Measurements from ENCODE around the gene STK25. TPM values are rescaled to one million over a fixed set of nuclear protein-coding genes. Genes with fewer than 3 reads are reported as not detected.

STK25 gene
- total and polyA plus RNA-seq, 2 of the 8 experiments (the other 6 are each of a cell fraction or from before 2014, with no cell fraction given): 159 to 546 TPM

DNA sequence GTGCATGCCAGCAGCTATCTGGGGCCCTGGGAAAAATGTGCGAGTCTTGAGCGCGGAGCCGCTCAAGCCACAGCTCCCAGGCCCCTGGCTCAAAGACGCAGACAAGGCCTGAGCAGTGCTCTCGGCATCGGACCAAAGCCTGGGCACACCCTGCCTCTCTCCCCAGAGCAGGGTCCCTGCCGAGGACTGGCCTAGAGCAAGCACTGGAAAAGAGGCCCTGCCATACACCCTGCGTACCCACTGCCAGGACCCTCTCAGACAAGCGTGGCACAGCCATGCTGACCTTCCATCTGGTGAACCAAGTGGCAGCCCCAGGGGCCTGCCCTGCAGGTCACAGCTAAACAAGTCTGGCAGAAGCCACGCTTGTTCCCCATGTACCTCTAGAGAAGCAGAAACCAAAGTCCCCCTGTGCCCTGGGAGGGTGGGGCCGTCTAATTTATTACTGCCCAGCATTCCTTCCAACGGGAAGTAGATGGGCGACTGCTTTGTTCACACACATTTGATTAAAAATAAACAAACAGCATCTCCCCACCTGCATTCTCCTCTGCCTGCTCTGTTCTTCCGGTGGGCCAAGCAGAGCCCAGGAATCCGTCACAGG lies 14.0 kb downstream of the STK25 start:
- Histone ChIP-seq H2AK5ac (ENCODE audit: low read depth, low read length) (no peak overlapping the region), H2AFZ (ENCODE audit: low read length) (no peak overlapping the region), H2BK5ac (ENCODE audit: low read depth, low read length) (no peak overlapping the region), H3K27ac (ENCODE audit: low read depth, low read length) (no peak overlapping the region), H3K23me2 (ENCODE audit: low read depth, low read length) (no peaks in the 10 kb centered on the region), H3K14ac (ENCODE audit: insufficient read length) (no peak overlapping the region), H3K9ac (replicated peaks in 1 of 4; ENCODE audit: extremely low read depth in 1 of 4, low read depth in 3 of 4, low read length in 3 of 4) (no peak overlapping the region), H3K4ac (replicated peaks; ENCODE audit: insufficient read length, low read depth, low read length) (no peak overlapping the region), H3K27me3 (replicated peaks in 1 of 4; ENCODE audit: control insufficient read depth in 3 of 4, extremely low read depth in 1 of 4, insufficient read depth in 3 of 4, low read length in 3 of 4) (no peaks in the 10 kb centered on the region), H3K4me2 (ENCODE audit: insufficient read depth in 1 of 2, low read depth in 2 of 2, low read length in 2 of 2) (no peak overlapping the region), H3K4me1 (replicated peaks in 1 of 4; ENCODE audit: control insufficient read depth in 3 of 4, insufficient read depth in 4 of 4, low read length in 3 of 4) (no peaks in the 10 kb centered on the region; a peak in 1 of 7 replicates), H3K23ac (ENCODE audit: insufficient read length) (no peak overlapping the region), H3K79me1 (ENCODE audit: low read depth, low read length) (peaks cover 2% of the 10 kb centered on the region; the same call in 1 of the 2 replicates), H3K18ac (ENCODE audit: extremely low read depth, low read length) (no peak overlapping the region), H2BK20ac (ENCODE audit: low read length) (no peak overlapping the region), H4K5ac (ENCODE audit: insufficient read length, low read depth, low read length) (no peak overlapping the region), H3K4me3 (ENCODE audit: extremely low read depth in 1 of 4, insufficient read depth in 2 of 4, low read depth in 3 of 4, low read length in 4 of 4) (no peak overlapping the region), H2BK120ac (replicated peaks; ENCODE audit: low read depth, low read length) (no peak overlapping the region), H3K79me2 (ENCODE audit: control insufficient read depth in 1 of 2, insufficient read depth in 2 of 2, low read length in 2 of 2) (no peaks in the 10 kb centered on the region; a peak in 1 of 4 replicates), H2BK12ac (ENCODE audit: low read depth, low read length) (no peak overlapping the region), H3K36me3 (ENCODE audit: control insufficient read depth in 2 of 4, insufficient read depth in 4 of 4, low read length in 3 of 4) (peaks cover 7 to 51% (median 38%) of the 10 kb centered on the region in 4 experiments), H3K56ac (replicated peaks; ENCODE audit: insufficient read length, low read depth, low read length) (no peak overlapping the region), H4K8ac (ENCODE audit: extremely low read depth, insufficient read depth, low read length) (no peak overlapping the region), H2BK15ac (ENCODE audit: low read length) (no peak overlapping the region), H4K20me1 (replicated peaks in 1 of 2; ENCODE audit: control insufficient read depth in 1 of 2, insufficient read depth in 2 of 2, low read length in 2 of 2) (peaks cover 12 to 30% of the 10 kb centered on the region in 2 experiments), H3K9me3 (ENCODE audit: insufficient read depth in 2 of 2, low read depth in 1 of 2, low read length in 1 of 2) (no peaks in the 10 kb centered on the region), H4K91ac (replicated peaks; ENCODE audit: insufficient read length, low read length) (no peak overlapping the region)
- 92% methylated on average over 12 of the region's 16 CpGs; no CpG with 5 or more reads in 1 of the 2 experiments for WGBS, 2 experiments (ENCODE audit: extremely low coverage in 1 of 2, insufficient coverage in 1 of 2, insufficient read length in 1 of 2, insufficient replicate concordance in 2 of 2, low coverage in 1 of 2, low lambda C conversion rate in 2 of 2, missing lambda C conversion rate in 1 of 2)
- no peak for DNase-seq (ENCODE audit: low read depth in 1 of 2, low spot score in 2 of 2)
- no peak for FAIRE-seq
- ChIA-PET POLR2A (ENCODE audit: partially characterized antibody) (interaction anchor here (5.1 to 9.1 kb wide), 2 partner anchors 12 to 14 kb away, joined by 24 to 104 read pairs; partner anchors contain the start of gene STK25), CTCF (ENCODE audit: partially characterized antibody) (interaction anchor here (1.8 kb wide), 1 partner anchor 12 kb away, joined by 5 read pairs; no protein-coding TSS in a partner anchor)
- no peak for TF ChIP-seq CREB1 (IDR thresholded peaks at IDR 0.05)
- TF ChIP-seq, protein P1, sequence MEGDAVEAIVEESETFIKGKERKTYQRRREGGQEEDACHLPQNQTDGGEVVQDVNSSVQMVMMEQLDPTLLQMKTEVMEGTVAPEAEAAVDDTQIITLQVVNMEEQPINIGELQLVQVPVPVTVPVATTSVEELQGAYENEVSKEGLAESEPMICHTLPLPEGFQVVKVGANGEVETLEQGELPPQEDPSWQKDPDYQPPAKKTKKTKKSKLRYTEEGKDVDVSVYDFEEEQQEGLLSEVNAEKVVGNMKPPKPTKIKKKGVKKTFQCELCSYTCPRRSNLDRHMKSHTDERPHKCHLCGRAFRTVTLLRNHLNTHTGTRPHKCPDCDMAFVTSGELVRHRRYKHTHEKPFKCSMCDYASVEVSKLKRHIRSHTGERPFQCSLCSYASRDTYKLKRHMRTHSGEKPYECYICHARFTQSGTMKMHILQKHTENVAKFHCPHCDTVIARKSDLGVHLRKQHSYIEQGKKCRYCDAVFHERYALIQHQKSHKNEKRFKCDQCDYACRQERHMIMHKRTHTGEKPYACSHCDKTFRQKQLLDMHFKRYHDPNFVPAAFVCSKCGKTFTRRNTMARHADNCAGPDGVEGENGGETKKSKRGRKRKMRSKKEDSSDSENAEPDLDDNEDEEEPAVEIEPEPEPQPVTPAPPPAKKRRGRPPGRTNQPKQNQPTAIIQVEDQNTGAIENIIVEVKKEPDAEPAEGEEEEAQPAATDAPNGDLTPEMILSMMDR (IDR thresholded peaks at IDR 0.05; ENCODE audit: control extremely low read depth in 1 of 3, insufficient read depth in 1 of 3, low read depth in 1 of 3, low read length in 3 of 3): no peak
- TF ChIP-seq GTF2F1 (IDR thresholded peaks at IDR 0.05; ENCODE audit: borderline replicate concordance, low read depth, low read length): no peak
- no peak for TF ChIP-seq CBX8 (IDR thresholded peaks at IDR 0.05; ENCODE audit: borderline replicate concordance, low read depth, low read length)
- no peak for TF ChIP-seq RNF2 (IDR thresholded peaks at IDR 0.05; ENCODE audit: borderline replicate concordance, low read depth, low read length, missing control alignments, poor library complexity, severe bottlenecking)
